ENCODE measurements around the gene TRA2B. TPM values are rescaled to one million over a fixed set of nuclear protein-coding genes. Genes with fewer than 3 reads are reported as not detected.

TRA2B gene
- polyA plus RNA-seq, 1 donor from 2014 or later, result 637 TPM

- H2AFZ ChIP-seq (ENCODE audit: low read depth, low read length), result no peak overlapping the region
- no peak overlapping the region for H3K27ac ChIP-seq (ENCODE audit: low read length)
- peaks cover 83% of the 10 kb centered on the region for H3K79me2 ChIP-seq (replicated peaks; ENCODE audit: insufficient read depth, low read length)
- no peaks in the 10 kb centered on the region for H3K9me2 ChIP-seq (ENCODE audit: insufficient read depth, low read length)
- no peaks in the 10 kb centered on the region for H3K27me3 ChIP-seq (ENCODE audit: insufficient read depth, low read depth, low read length)
- H3F3A ChIP-seq (ENCODE audit: insufficient read depth, low read length, poor library complexity, severe bottlenecking), result peaks cover 3% of the 10 kb centered on the region
- no peaks in the 10 kb centered on the region for H3K9me3 ChIP-seq (ENCODE audit: low read length)
- TF ChIP-seq TAF1 (IDR thresholded peaks at IDR 0.05; ENCODE audit: low read depth), result no peak
- no peak for TF ChIP-seq MXI1 (conservative IDR thresholded peaks at IDR 0.05; ENCODE audit: poor library complexity, severe bottlenecking)
- no peak for TF ChIP-seq CTCF (IDR thresholded peaks at IDR 0.05; ENCODE audit: poor library complexity, severe bottlenecking)
- no peak for TF ChIP-seq EP300 (conservative IDR thresholded peaks at IDR 0.05; ENCODE audit: poor library complexity, severe bottlenecking)
- TF ChIP-seq POLR2AphosphoS5 (IDR thresholded peaks at IDR 0.05), result no peak
- no peak for TF ChIP-seq EZH2 (IDR thresholded peaks at IDR 0.05; ENCODE audit: borderline replicate concordance, insufficient read depth, low read length, poor library complexity, severe bottlenecking)
- no peak for TF ChIP-seq SMC3 (conservative IDR thresholded peaks at IDR 0.05; ENCODE audit: poor library complexity)
- no peak for TF ChIP-seq REST (IDR thresholded peaks at IDR 0.05; ENCODE audit: borderline replicate concordance)
- TF ChIP-seq RAD21 (conservative IDR thresholded peaks at IDR 0.05), result no peak
- H3K9ac ChIP-seq (ENCODE audit: low read length), result no peak overlapping the region
- H3K4me3 ChIP-seq (ENCODE audit: low read length), result no peak overlapping the region
- H4K20me1 ChIP-seq (ENCODE audit: insufficient read depth), result peaks cover 45% of the 10 kb centered on the region
- no peaks in the 10 kb centered on the region for H3K36me3 ChIP-seq (ENCODE audit: insufficient read depth, low read length)
- no peak overlapping the region for H3K4me2 ChIP-seq (ENCODE audit: low read length)
Measured at GRCh38 chr3:185924375-185924774, 13.4 kb downstream of the TRA2B start.

GRCh38 chr3:185920184-185920583 is 17.6 kb downstream of the TRA2B start:
- H3K27ac ChIP-seq (ENCODE audit: low read length), result no peak overlapping the region
- H3K9me3 ChIP-seq (ENCODE audit: low read length), result no peaks in the 10 kb centered on the region
- H3K27me3 ChIP-seq (ENCODE audit: insufficient read depth, low read depth, low read length), result no peaks in the 10 kb centered on the region
- no peak for TF ChIP-seq POLR2AphosphoS5 (IDR thresholded peaks at IDR 0.05)
- H3K9me2 ChIP-seq (ENCODE audit: insufficient read depth, low read length), result no peaks in the 10 kb centered on the region
- H3K36me3 ChIP-seq (ENCODE audit: insufficient read depth, low read length), result peaks cover 5% of the 10 kb centered on the region
- no peak overlapping the region for H3K4me2 ChIP-seq (ENCODE audit: low read length)
- peaks cover 4% of the 10 kb centered on the region for H3F3A ChIP-seq (ENCODE audit: insufficient read depth, low read length, poor library complexity, severe bottlenecking)
- no peak overlapping the region for H3K4me3 ChIP-seq (ENCODE audit: low read length)
- H3K9ac ChIP-seq (ENCODE audit: low read length), result no peak overlapping the region
- H3K79me2 ChIP-seq (replicated peaks; ENCODE audit: insufficient read depth, low read length), result peaks cover 47% of the 10 kb centered on the region
- peaks cover 11% of the 10 kb centered on the region for H4K20me1 ChIP-seq (ENCODE audit: insufficient read depth)
- no peak overlapping the region for H2AFZ ChIP-seq (ENCODE audit: low read depth, low read length)
